ENCODE results near the gene DAZAP1.
"Not testable (repeated sequence)": the region's sequence is repeated elsewhere in the genome, so short reads cannot be mapped to it uniquely, and the experiment has no call there.

Gene DAZAP1

GRCh38 chr19:1411255-1412191, 4.1 kb downstream of the DAZAP1 start:
- DNase-seq, result no peak

GRCh38 chr19:1412323-1412923, 5.0 kb downstream of the DAZAP1 start:
- no peak for DNase-seq

GRCh38 chr19:1412995-1413800, 5.8 kb downstream of the DAZAP1 start:
- DNase-seq, result no peak

- no peak for DNase-seq
Observed at GRCh38 chr19:1416014-1416841, 8.8 kb downstream of the DAZAP1 start.

- DNase-seq, result no peak
Observed at GRCh38 chr19:1417145-1417544, 9.8 kb downstream of the DAZAP1 start.

- no peak for DNase-seq
Observed at GRCh38 chr19:1417681-1418495, 10.5 kb downstream of the DAZAP1 start.

GRCh38 chr19:1418496-1418775, 11.1 kb downstream of the DAZAP1 start:
- DNase-seq, result no peak

GRCh38 chr19:1418951-1419738, 11.8 kb downstream of the DAZAP1 start:
- DNase-seq, result no peak

- DNase-seq, result not testable (repeated sequence)
Observed at GRCh38 chr19:1420085-1420484, 12.7 kb downstream of the DAZAP1 start.

- DNase-seq, result no peak
Observed at GRCh38 chr19:1420590-1420989, 13.2 kb downstream of the DAZAP1 start.

- no peak for DNase-seq
Observed at GRCh38 chr19:1421218-1421957, 14.0 kb downstream of the DAZAP1 start.

- DNase-seq, result no peak
Observed at GRCh38 chr19:1421958-1422305, 14.5 kb downstream of the DAZAP1 start.

GRCh38 chr19:1422360-1422759, 15.0 kb downstream of the DAZAP1 start:
- DNase-seq, result no peak

- DNase-seq, result no peak
Observed at GRCh38 chr19:1422943-1423342, 15.6 kb downstream of the DAZAP1 start.

- DNase-seq, result no peak
Observed at GRCh38 chr19:1423436-1424191, 16.2 kb downstream of the DAZAP1 start.

- DNase-seq, result no peak
Observed at GRCh38 chr19:1424192-1424955, 17.0 kb downstream of the DAZAP1 start.

GRCh38 chr19:1425102-1425837, 17.9 kb downstream of the DAZAP1 start:
- DNase-seq, result no peak

- no peak for DNase-seq
Observed at GRCh38 chr19:1425902-1426301, 18.5 kb downstream of the DAZAP1 start.

Data from SIG-M5 (cell line).